Inferior parietal cortex (tissue), 1 donor: ENCODE results near the gene NEURL1.

Experiments
- DNase-seq: peaks from one replicate; pipeline ENCODE4 v3.0.0-alpha.2; 2016; ENCODE audit errors: extremely low spot score

NEURL1 gene

GRCh38 chr10:103563231-103564115, 70.0 kb downstream of the NEURL1 start:
- no peak for DNase-seq

- no peak for DNase-seq
Observed at GRCh38 chr10:103564116-103564501, 70.6 kb downstream of the NEURL1 start.

GRCh38 chr10:103564776-103565520, 71.4 kb downstream of the NEURL1 start:
- DNase-seq = no peak

GRCh38 chr10:103566536-103566935, 73.0 kb downstream of the NEURL1 start:
- no peak for DNase-seq

GRCh38 chr10:103568505-103568904, 75.0 kb downstream of the NEURL1 start:
- DNase-seq = no peak

- DNase-seq = no peak
Observed at GRCh38 chr10:103569896-103570295, 76.4 kb downstream of the NEURL1 start.

GRCh38 chr10:103570844-103571655, 77.5 kb downstream of the NEURL1 start:
- no peak for DNase-seq

GRCh38 chr10:103571656-103571975, 78.1 kb downstream of the NEURL1 start:
- no peak for DNase-seq

- no peak for DNase-seq
Observed at GRCh38 chr10:103572347-103573204, 79.1 kb downstream of the NEURL1 start.

GRCh38 chr10:103573205-103573487, 79.6 kb downstream of the NEURL1 start:
- DNase-seq = no peak

- no peak for DNase-seq
Observed at GRCh38 chr10:103574097-103575061, 80.9 kb downstream of the NEURL1 start.

GRCh38 chr10:103575416-103576075, 82.0 kb downstream of the NEURL1 start:
- DNase-seq = no peak

- no peak for DNase-seq
Observed at GRCh38 chr10:103576076-103576471, 82.6 kb downstream of the NEURL1 start.

GRCh38 chr10:103576862-103577261, 83.4 kb downstream of the NEURL1 start:
- no peak for DNase-seq

- DNase-seq = no peak
Observed at GRCh38 chr10:103578782-103579382, 85.4 kb downstream of the NEURL1 start.

- DNase-seq = no peak
Observed at GRCh38 chr10:103580011-103580410, 86.5 kb downstream of the NEURL1 start.

GRCh38 chr10:103580430-103580829, 86.9 kb downstream of the NEURL1 start:
- no peak for DNase-seq

- no peak for DNase-seq
Observed at GRCh38 chr10:103581499-103581898, 88.0 kb downstream of the NEURL1 start.

GRCh38 chr10:103582331-103583123, 89.0 kb downstream of the NEURL1 start:
- DNase-seq = no peak
